Suppressor macrophage (primary cell): Measurements from ENCODE around the gene NKRF.
A peak's percentile ranks its signal among the peaks of the same experiment; 100 is the strongest.

Source experiments
- DNase-seq, 4 experiments: peaks; one replicate each; pipeline ENCODE4 v3.0.0-alpha.2; 2020 to 2022

Gene NKRF

GRCh38 chrX:119607018-119607389 is 780 bp upstream of the NKRF start:
- no peak for DNase-seq

DNA sequence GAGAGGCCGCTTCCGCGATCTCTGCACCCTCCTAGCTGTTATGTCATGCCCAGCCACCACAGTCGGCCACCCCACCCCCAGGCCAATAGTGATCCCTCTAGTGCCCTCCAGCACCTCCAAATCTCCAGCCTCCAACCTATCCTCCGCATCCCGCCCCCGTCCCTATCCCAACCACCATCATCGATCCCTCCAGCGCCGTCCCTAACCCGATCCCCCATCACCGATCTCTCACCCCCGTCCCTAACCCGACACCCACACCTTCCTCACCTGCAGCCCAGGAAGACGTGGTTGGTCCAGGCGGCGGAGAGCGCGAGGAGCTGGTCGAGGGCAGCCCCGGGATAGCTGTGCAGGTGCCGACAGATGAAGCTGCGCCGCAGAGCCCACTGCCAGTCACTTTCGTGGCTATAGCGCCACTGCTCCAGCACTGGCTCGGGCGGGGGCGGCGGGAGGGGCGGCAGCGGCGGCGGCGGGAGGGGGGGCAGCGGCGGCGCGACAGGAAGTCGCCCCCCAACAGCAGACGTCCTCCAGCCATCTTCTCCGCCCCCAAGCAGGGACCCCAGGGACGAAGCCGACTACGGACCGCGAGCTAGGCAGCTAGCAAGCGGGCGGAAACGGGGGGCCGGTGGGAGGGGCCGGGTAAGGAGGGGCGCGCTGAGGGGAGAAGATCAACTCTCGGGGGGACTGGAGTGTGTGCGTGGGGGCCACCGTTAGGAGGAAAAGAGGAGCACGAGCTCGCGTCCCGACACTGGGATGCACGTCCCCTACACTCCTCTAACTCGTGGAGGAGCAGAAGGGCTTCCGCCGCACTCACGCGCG is 552 bp downstream of the NKRF start:
- peak; percentile 10 to 56 (median 24) for DNase-seq

DNA sequence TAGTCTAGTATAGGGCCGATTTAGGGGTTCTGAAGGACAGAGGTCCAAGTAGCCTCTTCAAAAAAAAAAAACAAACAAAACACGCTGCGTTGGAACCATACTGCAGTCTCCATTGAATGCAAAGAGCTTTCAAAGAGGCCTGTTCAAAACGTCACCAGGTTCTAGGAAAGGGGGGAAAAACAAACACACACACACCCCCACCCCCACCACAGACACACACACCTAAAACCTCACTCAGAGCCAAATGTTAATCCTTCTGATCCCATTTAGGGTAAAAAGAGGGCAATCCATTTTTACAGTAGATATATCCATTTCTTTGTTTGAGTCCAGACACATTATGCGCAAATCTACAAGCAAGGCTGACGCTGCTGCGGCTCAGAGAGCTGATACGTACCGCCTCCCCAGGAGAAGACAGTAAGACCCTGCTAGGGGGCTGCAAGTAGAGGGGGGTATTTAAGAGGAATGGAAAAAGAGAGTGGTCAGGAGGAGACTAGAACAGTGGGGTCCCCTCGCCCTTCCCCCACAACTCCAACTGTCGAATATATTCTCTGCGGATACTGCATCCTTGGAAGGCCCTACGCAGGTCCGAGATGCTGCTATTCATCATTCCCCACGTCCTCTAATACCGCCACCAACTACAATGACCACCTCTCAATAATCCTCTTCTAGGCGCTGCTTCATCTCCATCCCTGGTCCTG is 1.3 kb downstream of the NKRF start:
- no peak for DNase-seq

- no peak for DNase-seq
Measured at GRCh38 chrX:119602701-119603255, 3.4 kb downstream of the NKRF start.

GRCh38 chrX:119589810-119590209 is 16.4 kb downstream of the NKRF start:
- no peak for DNase-seq

DNA sequence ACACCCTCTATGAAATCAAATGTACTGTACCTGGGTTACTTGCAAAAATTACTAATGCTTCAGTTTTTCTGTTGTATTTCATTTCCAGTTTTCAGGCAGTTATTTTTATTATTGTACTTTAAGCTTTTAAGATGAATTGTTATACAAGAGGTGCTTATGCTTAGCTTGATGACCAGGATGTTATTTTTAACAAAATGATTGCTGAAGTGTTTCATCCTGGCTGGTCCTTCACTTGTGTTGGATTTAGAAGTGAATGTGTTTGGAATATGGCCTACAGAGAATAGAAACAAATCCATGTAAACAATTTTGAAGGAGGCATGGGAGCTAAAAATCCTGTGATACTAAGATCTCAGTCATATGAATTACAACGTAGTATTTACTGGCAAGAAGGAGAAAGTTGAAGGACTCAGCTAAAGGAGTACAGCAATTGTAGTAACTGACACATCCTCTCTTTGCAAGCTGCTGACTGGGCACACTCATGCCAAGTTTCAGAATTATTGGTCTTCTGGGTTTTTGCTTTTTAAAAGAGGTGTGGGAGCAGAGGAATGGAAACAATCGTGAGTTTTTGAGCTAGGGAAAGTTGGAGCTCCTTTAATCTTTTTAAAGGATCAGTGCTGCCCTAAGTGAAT is 22.7 kb downstream of the NKRF start:
- DNase-seq = no peak

- no peak for DNase-seq
Measured at GRCh38 chrX:119579414-119579813, 26.8 kb downstream of the NKRF start.

- peak; percentile 89 to 96 (median 92) for DNase-seq
Measured at GRCh38 chrX:119574394-119575266, 31.6 kb downstream of the NKRF start, which contains the start of gene UBE2A. TSS of gene UBE2A (plus strand) at chrX:119574563. CDS start at chrX:119574712, 149 bp downstream.

GRCh38 chrX:119573840-119574393 is 32.3 kb downstream of the NKRF start:
- DNase-seq = peak; percentile 41 to 71 (median 62)

- no peak for DNase-seq
Measured at GRCh38 chrX:119573222-119573621, 33.0 kb downstream of the NKRF start.

- DNase-seq = no peak
Measured at GRCh38 chrX:119570351-119570835, 35.8 kb downstream of the NKRF start.

DNA sequence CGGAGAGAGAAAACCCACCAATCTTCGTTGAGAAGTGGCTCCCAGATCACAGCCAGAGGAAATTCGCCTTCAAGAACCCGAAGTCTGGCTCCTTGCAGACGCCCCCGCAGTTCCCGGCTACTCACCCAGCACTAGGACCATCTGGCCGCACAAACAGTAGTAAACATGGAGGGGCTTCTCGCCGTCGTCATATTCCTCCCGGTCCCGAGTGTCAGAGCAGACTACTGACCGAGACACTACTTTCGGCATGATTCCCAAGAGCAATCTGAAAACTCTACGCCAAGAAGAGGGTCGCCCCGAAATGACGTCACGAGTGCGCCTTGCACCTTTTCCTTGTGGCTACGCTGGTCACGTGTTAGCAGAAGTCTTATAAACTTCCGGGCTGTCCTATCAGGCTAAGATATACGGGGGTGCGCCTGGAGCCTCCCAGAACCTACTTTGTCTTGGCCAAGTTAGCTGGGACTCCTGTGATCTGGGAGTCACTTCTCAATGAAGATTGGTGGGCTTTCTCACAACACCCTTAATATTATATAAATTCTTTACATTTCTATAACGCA is 41.0 kb downstream of the NKRF start, which contains the start of gene STEEP1:
STEEP1 (minus strand) TSS at position 303 of the 557 bp plus-strand sequence; CDS start at position 249, 54 bp downstream.
- peak; percentile 92 to 95 (median 94) for DNase-seq

DNA sequence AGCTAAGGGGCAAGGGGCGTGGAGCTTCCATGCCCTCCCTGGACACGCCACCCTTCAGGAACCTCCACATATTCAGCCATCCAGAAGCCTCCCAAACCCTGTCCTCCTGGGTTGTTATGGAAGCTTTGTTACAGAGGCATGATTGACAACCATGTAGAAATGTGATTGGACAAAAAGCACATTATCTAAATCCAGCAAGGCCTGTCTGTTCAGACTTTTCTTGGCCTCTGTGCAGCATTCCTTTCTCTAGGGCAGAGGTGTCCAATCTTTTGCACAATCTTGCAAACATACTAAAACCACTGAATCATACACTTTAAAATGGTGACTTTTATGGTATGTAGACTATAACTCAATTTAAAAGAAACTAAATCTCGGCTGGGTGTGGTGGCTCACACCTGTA is 53.7 kb downstream of the NKRF start:
- DNase-seq = no peak

DNA sequence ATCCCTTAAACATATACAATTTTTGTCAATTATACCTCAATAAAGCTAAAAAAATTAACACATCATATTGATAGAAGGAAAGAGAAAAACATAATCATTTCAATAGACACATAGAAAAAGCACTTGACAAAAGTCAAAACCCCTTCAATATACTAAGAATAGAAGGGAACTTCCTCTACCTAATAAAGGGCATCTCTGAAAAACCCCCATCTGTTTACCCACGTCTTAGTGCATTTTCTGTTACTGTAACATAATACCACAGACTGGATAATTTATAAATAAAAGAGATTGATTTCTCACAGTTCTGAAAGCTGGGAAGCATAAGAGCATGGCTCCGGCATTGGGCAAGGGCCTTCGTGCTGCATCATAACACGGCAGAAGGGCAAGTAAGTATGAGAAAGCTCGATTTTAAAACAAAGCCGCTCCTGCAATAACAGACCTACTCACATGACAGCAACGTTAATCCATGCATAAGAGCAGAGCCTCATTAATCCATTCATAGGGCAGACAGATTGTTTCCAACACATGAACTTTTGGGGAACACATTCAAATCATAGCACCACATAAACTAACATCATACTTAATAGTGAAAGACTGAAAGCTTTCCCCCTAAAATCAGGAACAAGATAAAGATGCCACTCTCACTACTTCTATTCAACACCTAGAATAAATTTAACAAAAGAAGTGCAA is 56.8 kb downstream of the NKRF start:
- no peak for DNase-seq

DNA sequence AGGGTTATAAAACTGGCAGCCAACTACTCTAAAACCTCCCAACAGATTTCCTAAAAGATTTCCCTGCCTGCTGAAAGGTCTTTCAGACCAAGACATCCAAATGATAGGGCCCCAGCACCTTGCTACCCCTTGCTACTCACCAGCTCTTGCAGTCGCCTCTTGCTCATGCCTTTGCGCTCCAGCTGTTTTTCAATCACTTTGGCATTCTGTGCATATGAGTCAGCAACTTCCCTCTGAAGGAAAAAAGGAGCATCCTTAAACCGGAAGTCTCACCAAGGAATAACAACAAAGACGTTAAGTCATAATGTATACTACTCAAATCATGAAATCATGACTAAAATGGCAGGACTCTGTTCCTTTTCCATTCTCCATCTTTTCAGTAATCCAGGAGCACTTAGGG is 65.0 kb downstream of the NKRF start:
- DNase-seq = no peak

GRCh38 chrX:119539872-119540271 is 66.4 kb downstream of the NKRF start:
- peak in 1 of 4 experiments; percentile 27 for DNase-seq
